HEK293 (cell line): ENCODE measurements around the gene RPS10.

Experiments
- BCL11B ChIP-seq: fragments of 450-650 bp; formaldehyde crosslinking; IDR thresholded peaks from 2 replicates; pipeline ENCODE4 v1.5.1; 2016; ENCODE audit warnings: low read depth, missing biosample characterization, missing genetic modification characterization
- EGR2 ChIP-seq: fragments of 450-650 bp; formaldehyde crosslinking; IDR thresholded peaks from 2 replicates; pipeline ENCODE4 v1.5.1; 2016; ENCODE audit warnings: low read depth, missing biosample characterization, missing genetic modification characterization
- GLIS2 ChIP-seq: fragments of 450-650 bp; formaldehyde crosslinking; IDR thresholded peaks from 2 replicates; pipeline ENCODE4 v1.5.1; 2016; ENCODE audit warnings: missing biosample characterization, missing genetic modification characterization
- KLF9 ChIP-seq: fragments of 450-650 bp; formaldehyde crosslinking; IDR thresholded peaks from 2 replicates; pipeline ENCODE4 v1.5.1; 2016; ENCODE audit warnings: missing biosample characterization, missing genetic modification characterization, low read depth
- OSR2 ChIP-seq: fragments of 450-650 bp; formaldehyde crosslinking; IDR thresholded peaks from 2 replicates; pipeline ENCODE4 v1.5.1; 2016; ENCODE audit warnings: missing biosample characterization, missing genetic modification characterization
- SCRT2 ChIP-seq: fragments of 450-650 bp; formaldehyde crosslinking; IDR thresholded peaks from 2 replicates; pipeline ENCODE4 v1.5.1; 2016; ENCODE audit warnings: missing biosample characterization, missing genetic modification characterization
- SP3 ChIP-seq: fragments of 450-650 bp; formaldehyde crosslinking; IDR thresholded peaks from 2 replicates; pipeline ENCODE4 v1.5.1; 2016; ENCODE audit warnings: missing biosample characterization, missing genetic modification characterization
- WT1 ChIP-seq: fragments of 450-650 bp; formaldehyde crosslinking; IDR thresholded peaks from 2 replicates; pipeline ENCODE4 v1.5.1; 2016; ENCODE audit warnings: missing biosample characterization, missing genetic modification characterization
- YY1 ChIP-seq: fragments of 450-650 bp; formaldehyde crosslinking; IDR thresholded peaks from 2 replicates; pipeline ENCODE4 v1.5.1; 2018; ENCODE audit warnings: missing biosample characterization, missing genetic modification characterization
- ZBTB17 ChIP-seq: fragments of 450-650 bp; formaldehyde crosslinking; IDR thresholded peaks from 2 replicates; pipeline ENCODE4 v1.5.1; 2016; ENCODE audit warnings: missing biosample characterization, missing genetic modification characterization
- ZBTB7A ChIP-seq: fragments of 450-650 bp; formaldehyde crosslinking; IDR thresholded peaks from 2 replicates; pipeline ENCODE4 v1.5.1; 2016; ENCODE audit warnings: low read depth, missing biosample characterization, missing genetic modification characterization
- ZBTB8A ChIP-seq: fragments of 450-650 bp; formaldehyde crosslinking; IDR thresholded peaks from 2 replicates; pipeline ENCODE4 v1.5.1; 2016; ENCODE audit warnings: missing biosample characterization, missing genetic modification characterization
- ZIC2 ChIP-seq: fragments of 450-650 bp; formaldehyde crosslinking; IDR thresholded peaks from 2 replicates; pipeline ENCODE4 v1.5.1; 2016; ENCODE audit warnings: missing biosample characterization, missing genetic modification characterization
- ZNF157 ChIP-seq: fragments of 450-650 bp; formaldehyde crosslinking; IDR thresholded peaks from 2 replicates; pipeline ENCODE4 v1.5.1; 2016; ENCODE audit warnings: missing biosample characterization, missing genetic modification characterization
- ZNF202 ChIP-seq: fragments of 450-650 bp; formaldehyde crosslinking; IDR thresholded peaks from 2 replicates; pipeline ENCODE4 v1.5.1; 2016; ENCODE audit warnings: missing biosample characterization, missing genetic modification characterization, borderline replicate concordance
- ZNF221 ChIP-seq: fragments of 450-650 bp; formaldehyde crosslinking; IDR thresholded peaks from 2 replicates; pipeline ENCODE4 v1.5.1; 2017; ENCODE audit warnings: missing biosample characterization, missing genetic modification characterization, borderline replicate concordance
- ZNF274 ChIP-seq, 2 experiments: fragments of 200-500 bp in 1 of 2; fragments of 450-650 bp in 1 of 2; sonication (Bioruptor generic) in 1 of 2; formaldehyde crosslinking in 1 of 2; IDR thresholded peaks; 2 replicates each; pipeline versions ENCODE4 v1.5.1 to v1.6.1; 2014 to 2016; ENCODE audit warnings: borderline replicate concordance in 1 of 2, inconsistent platforms in 1 of 2, low read length in 1 of 2, missing biosample characterization in 1 of 2, missing genetic modification characterization in 1 of 2
- ZNF366 ChIP-seq: fragments of 450-650 bp; formaldehyde crosslinking; conservative IDR thresholded peaks from 2 replicates; pipeline ENCODE4 v1.5.1; 2016; ENCODE audit warnings: missing biosample characterization, missing genetic modification characterization
- ZNF391 ChIP-seq: fragments of 450-650 bp; formaldehyde crosslinking; IDR thresholded peaks from 2 replicates; pipeline ENCODE4 v1.5.1; 2016; ENCODE audit warnings: low read depth, missing biosample characterization, missing genetic modification characterization, borderline replicate concordance
- ZNF416 ChIP-seq: fragments of 450-650 bp; formaldehyde crosslinking; IDR thresholded peaks from 2 replicates; pipeline ENCODE4 v1.5.1; 2016; ENCODE audit warnings: missing biosample characterization, missing genetic modification characterization
- ZNF48 ChIP-seq: fragments of 450-650 bp; formaldehyde crosslinking; IDR thresholded peaks from 2 replicates; pipeline ENCODE4 v1.5.1; 2016; ENCODE audit warnings: missing biosample characterization, missing genetic modification characterization
- ZNF571 ChIP-seq: fragments of 450-650 bp; formaldehyde crosslinking; IDR thresholded peaks from 2 replicates; pipeline ENCODE4 v1.5.0; 2017; ENCODE audit warnings: missing biosample characterization, missing genetic modification characterization
- ZNF623 ChIP-seq: fragments of 450-650 bp; formaldehyde crosslinking; IDR thresholded peaks from 2 replicates; pipeline ENCODE4 v1.5.1; 2016; ENCODE audit warnings: missing biosample characterization, missing genetic modification characterization
- ZNF654 ChIP-seq: fragments of 450-650 bp; formaldehyde crosslinking; IDR thresholded peaks from 2 replicates; pipeline ENCODE4 v1.5.1; 2016; ENCODE audit warnings: low read depth, missing biosample characterization, missing genetic modification characterization
- ZNF660 ChIP-seq: fragments of 450-650 bp; IDR thresholded peaks from 2 replicates; pipeline ENCODE4 v1.5.1; 2018; ENCODE audit warnings: missing biosample characterization, mild to moderate bottlenecking, missing genetic modification characterization
- ZNF692 ChIP-seq: fragments of 450-650 bp; formaldehyde crosslinking; IDR thresholded peaks from 2 replicates; pipeline ENCODE4 v1.5.1; 2016; ENCODE audit warnings: missing biosample characterization, missing genetic modification characterization
- ZNF777 ChIP-seq: fragments of 450-650 bp; formaldehyde crosslinking; IDR thresholded peaks from 2 replicates; pipeline ENCODE4 v1.5.1; 2017; ENCODE audit warnings: missing biosample characterization, missing genetic modification characterization, borderline replicate concordance
- ZNF837 ChIP-seq: fragments of 450-650 bp; formaldehyde crosslinking; IDR thresholded peaks from 2 replicates; pipeline ENCODE4 v1.5.1; 2016; ENCODE audit warnings: missing biosample characterization, missing genetic modification characterization
- TF ChIP-seq, protein P1 (sequence below): fragments of 450-650 bp; IDR thresholded peaks from 2 replicates; pipeline ENCODE4 v1.5.1; 2018; ENCODE audit warnings: missing biosample characterization, missing genetic modification characterization
- TF ChIP-seq, protein P2 (sequence below): fragments of 450-650 bp; formaldehyde crosslinking; IDR thresholded peaks from 2 replicates; pipeline ENCODE4 v1.5.1; 2016; ENCODE audit warnings: missing biosample characterization, missing genetic modification characterization
- TF ChIP-seq, protein P3 (sequence below): fragments of 450-650 bp; formaldehyde crosslinking; IDR thresholded peaks from 2 replicates; pipeline ENCODE4 v1.5.1; 2016; ENCODE audit warnings: missing biosample characterization, missing genetic modification characterization

Gene RPS10

DNA sequence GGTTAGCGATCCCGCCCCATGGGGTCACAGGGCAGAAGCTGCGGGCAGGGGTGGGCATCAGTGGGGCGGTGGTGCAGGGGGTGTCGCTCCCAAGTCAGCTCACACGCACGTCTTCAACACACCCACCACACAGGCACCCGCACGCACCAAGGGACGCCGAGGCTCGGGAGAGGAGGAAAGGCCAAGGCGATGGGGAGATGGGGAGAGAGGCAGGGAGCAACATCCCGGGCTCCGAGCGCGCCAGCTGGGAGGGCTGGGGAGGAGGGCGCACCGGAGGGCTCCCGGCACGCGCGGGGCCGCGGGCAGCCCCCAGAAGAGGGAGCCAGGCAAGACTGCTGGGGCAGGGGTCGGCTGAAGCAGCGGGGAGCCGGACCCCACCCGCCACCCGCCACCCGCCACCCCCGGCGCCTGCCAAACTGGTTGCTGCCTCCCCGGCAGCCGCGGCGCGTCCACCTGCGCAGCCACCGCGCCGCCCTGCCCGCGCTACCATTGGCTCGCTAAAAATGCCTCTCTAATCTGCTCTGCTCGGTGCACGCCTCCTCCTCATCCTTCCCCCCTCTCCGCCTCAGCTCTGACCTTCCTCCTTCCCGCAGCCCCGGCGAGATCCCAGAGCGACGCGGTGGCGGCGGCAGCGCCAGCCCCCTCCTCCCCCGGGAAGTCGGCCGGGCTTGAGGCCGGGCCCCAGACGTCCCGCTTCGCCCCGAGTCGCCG lies 39.8 kb upstream of the RPS10 start, which contains the start of gene PACSIN1 (continued):
- TF ChIP-seq ZNF221 (tag by site-specific recombination) (no peak), ZBTB7A (tag by site-specific recombination) (no peak), ZNF416 (no peak), BCL11B (tag by site-specific recombination) (no peak), ZNF391 (tag by site-specific recombination) (no peak), ZNF571 (no peak), ZBTB8A (tag by site-specific recombination) (peak; percentile 38; the same call in 1 of the 2 replicates), ZNF623 (tag by site-specific recombination) (no peak), ZNF274 (IDR thresholded peaks at IDR 0.05; ENCODE audit: low read length) (no peak), ZNF274 (tag by site-specific recombination; IDR thresholded peaks at IDR 0.05; ENCODE audit: borderline replicate concordance) (no peak), EGR2 (tag by site-specific recombination) (peak; percentile 86), ZBTB17 (tag by site-specific recombination) (peak; percentile 94), ZNF837 (tag by site-specific recombination) (no peak), ZNF48 (tag by site-specific recombination) (no peak), SP3 (tag by site-specific recombination) (peak; percentile 26; the same call in 1 of the 2 replicates), ZNF366 (tag by site-specific recombination) (no peak), GLIS2 (tag by site-specific recombination) (peak; percentile 68), KLF9 (tag by site-specific recombination) (no peak; the same call in 1 of the 2 replicates), WT1 (tag by site-specific recombination) (no peak), ZNF157 (tag by site-specific recombination) (no peak), ZIC2 (tag by site-specific recombination) (peak; percentile 56), ZNF202 (no peak), ZNF692 (tag by site-specific recombination) (no peak), ZNF654 (tag by site-specific recombination) (no peak), OSR2 (tag by site-specific recombination) (no peak), YY1 (tag by site-specific recombination) (no peak), SCRT2 (tag by site-specific recombination) (no peak), ZNF660 (0 out of 2 replicates have a peak, but pooled peaks have one; percentile 59), ZNF777 (tag by site-specific recombination) (no peak)
- TF ChIP-seq, protein P1, sequence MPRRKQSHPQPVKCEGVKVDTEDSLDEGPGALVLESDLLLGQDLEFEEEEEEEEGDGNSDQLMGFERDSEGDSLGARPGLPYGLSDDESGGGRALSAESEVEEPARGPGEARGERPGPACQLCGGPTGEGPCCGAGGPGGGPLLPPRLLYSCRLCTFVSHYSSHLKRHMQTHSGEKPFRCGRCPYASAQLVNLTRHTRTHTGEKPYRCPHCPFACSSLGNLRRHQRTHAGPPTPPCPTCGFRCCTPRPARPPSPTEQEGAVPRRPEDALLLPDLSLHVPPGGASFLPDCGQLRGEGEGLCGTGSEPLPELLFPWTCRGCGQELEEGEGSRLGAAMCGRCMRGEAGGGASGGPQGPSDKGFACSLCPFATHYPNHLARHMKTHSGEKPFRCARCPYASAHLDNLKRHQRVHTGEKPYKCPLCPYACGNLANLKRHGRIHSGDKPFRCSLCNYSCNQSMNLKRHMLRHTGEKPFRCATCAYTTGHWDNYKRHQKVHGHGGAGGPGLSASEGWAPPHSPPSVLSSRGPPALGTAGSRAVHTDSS (tag by site-specific recombination) = 0 out of 2 replicates have a peak, but pooled peaks have one; percentile 25
- TF ChIP-seq, protein P2, sequence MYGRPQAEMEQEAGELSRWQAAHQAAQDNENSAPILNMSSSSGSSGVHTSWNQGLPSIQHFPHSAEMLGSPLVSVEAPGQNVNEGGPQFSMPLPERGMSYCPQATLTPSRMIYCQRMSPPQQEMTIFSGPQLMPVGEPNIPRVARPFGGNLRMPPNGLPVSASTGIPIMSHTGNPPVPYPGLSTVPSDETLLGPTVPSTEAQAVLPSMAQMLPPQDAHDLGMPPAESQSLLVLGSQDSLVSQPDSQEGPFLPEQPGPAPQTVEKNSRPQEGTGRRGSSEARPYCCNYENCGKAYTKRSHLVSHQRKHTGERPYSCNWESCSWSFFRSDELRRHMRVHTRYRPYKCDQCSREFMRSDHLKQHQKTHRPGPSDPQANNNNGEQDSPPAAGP (tag by site-specific recombination) = no peak
- TF ChIP-seq, protein P3, sequence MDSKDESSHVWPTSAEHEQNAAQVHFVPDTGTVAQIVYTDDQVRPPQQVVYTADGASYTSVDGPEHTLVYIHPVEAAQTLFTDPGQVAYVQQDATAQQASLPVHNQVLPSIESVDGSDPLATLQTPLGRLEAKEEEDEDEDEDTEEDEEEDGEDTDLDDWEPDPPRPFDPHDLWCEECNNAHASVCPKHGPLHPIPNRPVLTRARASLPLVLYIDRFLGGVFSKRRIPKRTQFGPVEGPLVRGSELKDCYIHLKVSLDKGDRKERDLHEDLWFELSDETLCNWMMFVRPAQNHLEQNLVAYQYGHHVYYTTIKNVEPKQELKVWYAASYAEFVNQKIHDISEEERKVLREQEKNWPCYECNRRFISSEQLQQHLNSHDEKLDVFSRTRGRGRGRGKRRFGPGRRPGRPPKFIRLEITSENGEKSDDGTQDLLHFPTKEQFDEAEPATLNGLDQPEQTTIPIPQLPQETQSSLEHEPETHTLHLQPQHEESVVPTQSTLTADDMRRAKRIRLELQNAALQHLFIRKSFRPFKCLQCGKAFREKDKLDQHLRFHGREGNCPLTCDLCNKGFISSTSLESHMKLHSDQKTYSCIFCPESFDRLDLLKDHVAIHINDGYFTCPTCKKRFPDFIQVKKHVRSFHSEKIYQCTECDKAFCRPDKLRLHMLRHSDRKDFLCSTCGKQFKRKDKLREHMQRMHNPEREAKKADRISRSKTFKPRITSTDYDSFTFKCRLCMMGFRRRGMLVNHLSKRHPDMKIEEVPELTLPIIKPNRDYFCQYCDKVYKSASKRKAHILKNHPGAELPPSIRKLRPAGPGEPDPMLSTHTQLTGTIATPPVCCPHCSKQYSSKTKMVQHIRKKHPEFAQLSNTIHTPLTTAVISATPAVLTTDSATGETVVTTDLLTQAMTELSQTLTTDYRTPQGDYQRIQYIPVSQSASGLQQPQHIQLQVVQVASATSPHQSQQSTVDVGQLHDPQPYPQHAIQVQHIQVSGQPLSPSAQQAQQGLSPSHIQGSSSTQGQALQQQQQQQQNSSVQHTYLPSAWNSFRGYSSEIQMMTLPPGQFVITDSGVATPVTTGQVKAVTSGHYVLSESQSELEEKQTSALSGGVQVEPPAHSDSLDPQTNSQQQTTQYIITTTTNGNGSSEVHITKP = peak; percentile 94
